ENCODE results near the gene DMRT2.

DMRT2 gene

GRCh38 chr9:1046639-1047572 lies 3.3 kb upstream of the DMRT2 start:
- no peak for DNase-seq (ENCODE audit: low read depth)
- no peak for TF ChIP-seq CTCF (conservative IDR thresholded peaks at IDR 0.05; ENCODE audit: low read depth, low read length)
- no peak overlapping the region for H3K4me3 ChIP-seq (ENCODE audit: low read depth, low read length)

- H3K4me3 ChIP-seq (ENCODE audit: low read depth, low read length) = peak overlapping the region; percentile 43
- TF ChIP-seq CTCF (conservative IDR thresholded peaks at IDR 0.05; ENCODE audit: low read depth, low read length) = no peak
- peak; percentile 5 for DNase-seq (ENCODE audit: low read depth)
Observed at GRCh38 chr9:1047591-1048230, 2.4 kb upstream of the DMRT2 start.

- H3K4me3 ChIP-seq (ENCODE audit: low read depth, low read length) = peak overlapping the region; percentile 43
- no peak for DNase-seq (ENCODE audit: low read depth)
- no peak for TF ChIP-seq CTCF (conservative IDR thresholded peaks at IDR 0.05; ENCODE audit: low read depth, low read length)
Observed at GRCh38 chr9:1048231-1048619, 1.9 kb upstream of the DMRT2 start.

- H3K4me3 ChIP-seq (ENCODE audit: low read depth, low read length) = no peak overlapping the region
- DNase-seq (ENCODE audit: low read depth) = no peak
- TF ChIP-seq CTCF (conservative IDR thresholded peaks at IDR 0.05; ENCODE audit: low read depth, low read length) = no peak
Observed at GRCh38 chr9:1048811-1049210, 1.3 kb upstream of the DMRT2 start.

- no peak for DNase-seq (ENCODE audit: low read depth)
- no peak overlapping the region for H3K4me3 ChIP-seq (ENCODE audit: low read depth, low read length)
- no peak for TF ChIP-seq CTCF (conservative IDR thresholded peaks at IDR 0.05; ENCODE audit: low read depth, low read length)
Observed at GRCh38 chr9:1049641-1050040, 516 bp upstream of the DMRT2 start.

- TF ChIP-seq CTCF (conservative IDR thresholded peaks at IDR 0.05; ENCODE audit: low read depth, low read length) = no peak
- H3K4me3 ChIP-seq (ENCODE audit: low read depth, low read length) = no peak overlapping the region
- DNase-seq (ENCODE audit: low read depth) = no peak
Observed at GRCh38 chr9:1051210-1051583, 1.0 kb downstream of the DMRT2 start.
